ENCODE data around the gene JMJD1C.
A peak's percentile ranks its signal among the peaks of the same experiment; 100 is the strongest.

The JMJD1C gene

GRCh38 chr10:63165249-63165648 lies 300.5 kb downstream of the JMJD1C start:
- TF ChIP-seq CTCF (conservative IDR thresholded peaks at IDR 0.05; ENCODE audit: low read depth, low read length): no peak
- no peak overlapping the region for H3K4me3 ChIP-seq (ENCODE audit: low read length)
- no peak for DNase-seq (ENCODE audit: low read depth)

GRCh38 chr10:63164166-63164623 lies 301.6 kb downstream of the JMJD1C start:
- no peak for DNase-seq (ENCODE audit: low read depth)
- H3K4me3 ChIP-seq (ENCODE audit: low read length): no peak overlapping the region
- TF ChIP-seq CTCF (conservative IDR thresholded peaks at IDR 0.05; ENCODE audit: low read depth, low read length): no peak

- no peak for TF ChIP-seq CTCF (conservative IDR thresholded peaks at IDR 0.05; ENCODE audit: low read depth, low read length)
- no peak overlapping the region for H3K4me3 ChIP-seq (ENCODE audit: low read length)
- DNase-seq (ENCODE audit: low read depth): no peak
Measured at GRCh38 chr10:63161592-63161991, 304.2 kb downstream of the JMJD1C start.

- peak; percentile 80 for TF ChIP-seq CTCF (conservative IDR thresholded peaks at IDR 0.05; ENCODE audit: low read depth, low read length)
- DNase-seq (ENCODE audit: low read depth): peak; percentile 66
- H3K4me3 ChIP-seq (ENCODE audit: low read length): no peak overlapping the region
Measured at GRCh38 chr10:63157845-63158624, 307.7 kb downstream of the JMJD1C start.

- no peak overlapping the region for H3K4me3 ChIP-seq (ENCODE audit: low read length)
- TF ChIP-seq CTCF (conservative IDR thresholded peaks at IDR 0.05; ENCODE audit: low read depth, low read length): no peak
- DNase-seq (ENCODE audit: low read depth): no peak
Measured at GRCh38 chr10:63156236-63156635, 309.5 kb downstream of the JMJD1C start.

GRCh38 chr10:63155388-63156020 lies 310.3 kb downstream of the JMJD1C start:
- no peak for DNase-seq (ENCODE audit: low read depth)
- no peak for TF ChIP-seq CTCF (conservative IDR thresholded peaks at IDR 0.05; ENCODE audit: low read depth, low read length)
- no peak overlapping the region for H3K4me3 ChIP-seq (ENCODE audit: low read length)

Data from retinal pigment epithelial cell (primary cell).